OCI-LY1 (cell line): Measurements from ENCODE around the gene PPP1R36.

ENCODE experiments used
- H2AFZ ChIP-seq: fragments of 200-600 bp; sonication (generic), shearing (Covaris generic); 2 replicates; pipeline ENCODE4 v1.6.0; 2014; ENCODE audit warnings: antibody characterized with exemption, mild to moderate bottlenecking, low read length
- H3F3A ChIP-seq: fragments of 200-600 bp; sonication (generic), shearing (Covaris generic); 2 replicates; pipeline ENCODE4 v1.6.0; 2014; ENCODE audit warnings: mild to moderate bottlenecking, antibody characterized with exemption, low read length, moderate library complexity; ENCODE audit not compliant: insufficient read depth
- H3K27ac ChIP-seq: fragments of 200-600 bp; sonication (generic); 2 replicates; pipeline ENCODE4 v1.5.1; 2014; ENCODE audit warnings: low read length, mixed run types, mild to moderate bottlenecking, low read depth; ENCODE audit not compliant: poor library complexity, severe bottlenecking
- H3K27me3 ChIP-seq: fragments of 200-600 bp; sonication (generic); 2 replicates; pipeline ENCODE4 v1.6.0; 2014; ENCODE audit warnings: antibody characterized with exemption, mild to moderate bottlenecking, low read length, moderate library complexity; ENCODE audit not compliant: insufficient read depth
- H3K36me3 ChIP-seq: fragments of 200-600 bp; sonication (generic); 2 replicates; pipeline ENCODE4 v1.6.1; 2014; ENCODE audit warnings: mild to moderate bottlenecking, antibody characterized with exemption, low read length, moderate library complexity, mixed read lengths; ENCODE audit not compliant: insufficient read depth
- H3K4me1 ChIP-seq: fragments of 200-600 bp; sonication (generic); 2 replicates; pipeline ENCODE4 v1.5.1; 2014; ENCODE audit warnings: mild to moderate bottlenecking, low read length, moderate library complexity; ENCODE audit not compliant: insufficient read depth, severe bottlenecking
- H3K4me2 ChIP-seq: fragments of 200-600 bp; sonication (generic), shearing (Covaris generic); 2 replicates; pipeline ENCODE4 v1.6.1; 2014; ENCODE audit warnings: low read length
- H3K4me3 ChIP-seq: fragments of 200-600 bp; sonication (generic); 2 replicates; pipeline ENCODE4 v1.5.1; 2014; ENCODE audit warnings: low read length, low read depth, mild to moderate bottlenecking, mixed read lengths; ENCODE audit not compliant: poor library complexity, severe bottlenecking
- H3K79me2 ChIP-seq: fragments of 200-600 bp; shearing (Covaris generic); 2 replicates; pipeline ENCODE4 v1.6.1; 2016; ENCODE audit warnings: mixed run types, low read length, mixed read lengths; ENCODE audit not compliant: insufficient read depth
- H3K9ac ChIP-seq: fragments of 200-600 bp; sonication (generic), shearing (Covaris generic); 2 replicates; pipeline ENCODE4 v1.6.1; 2014; ENCODE audit warnings: mild to moderate bottlenecking, low read length, mixed read lengths
- H3K9me2 ChIP-seq: fragments of 200-600 bp; sonication (generic), shearing (Covaris generic); 2 replicates; pipeline ENCODE4 v1.6.1; 2014; ENCODE audit warnings: low read depth, mild to moderate bottlenecking, low read length, mixed read lengths
- H3K9me3 ChIP-seq: fragments of 200-600 bp; shearing (Covaris generic); 2 replicates; pipeline ENCODE4 v1.6.1; 2014; ENCODE audit warnings: low read length, mixed read lengths
- H4K20me1 ChIP-seq: fragments of 200-600 bp; sonication (generic), shearing (Covaris generic); 2 replicates; pipeline ENCODE4 v1.6.0; 2016; ENCODE audit warnings: mild to moderate bottlenecking, low read length; ENCODE audit not compliant: insufficient read depth
- CTCF ChIP-seq: fragments of 200-600 bp; sonication (generic), shearing (Covaris generic); IDR thresholded peaks from 2 replicates; pipeline ENCODE4 v1.5.1; 2017; ENCODE audit warnings: mild to moderate bottlenecking, antibody characterized with exemption, low read length, moderate library complexity, mixed read lengths
- EZH2 ChIP-seq: fragments of 200-600 bp; sonication (generic), shearing (Covaris generic); IDR thresholded peaks from 2 replicates; pipeline ENCODE4 v1.8.0; 2017; ENCODE audit warnings: borderline replicate concordance, mixed run types, mild to moderate bottlenecking, antibody characterized with exemption, low read length, moderate library complexity, mixed read lengths

PPP1R36 gene

DNA sequence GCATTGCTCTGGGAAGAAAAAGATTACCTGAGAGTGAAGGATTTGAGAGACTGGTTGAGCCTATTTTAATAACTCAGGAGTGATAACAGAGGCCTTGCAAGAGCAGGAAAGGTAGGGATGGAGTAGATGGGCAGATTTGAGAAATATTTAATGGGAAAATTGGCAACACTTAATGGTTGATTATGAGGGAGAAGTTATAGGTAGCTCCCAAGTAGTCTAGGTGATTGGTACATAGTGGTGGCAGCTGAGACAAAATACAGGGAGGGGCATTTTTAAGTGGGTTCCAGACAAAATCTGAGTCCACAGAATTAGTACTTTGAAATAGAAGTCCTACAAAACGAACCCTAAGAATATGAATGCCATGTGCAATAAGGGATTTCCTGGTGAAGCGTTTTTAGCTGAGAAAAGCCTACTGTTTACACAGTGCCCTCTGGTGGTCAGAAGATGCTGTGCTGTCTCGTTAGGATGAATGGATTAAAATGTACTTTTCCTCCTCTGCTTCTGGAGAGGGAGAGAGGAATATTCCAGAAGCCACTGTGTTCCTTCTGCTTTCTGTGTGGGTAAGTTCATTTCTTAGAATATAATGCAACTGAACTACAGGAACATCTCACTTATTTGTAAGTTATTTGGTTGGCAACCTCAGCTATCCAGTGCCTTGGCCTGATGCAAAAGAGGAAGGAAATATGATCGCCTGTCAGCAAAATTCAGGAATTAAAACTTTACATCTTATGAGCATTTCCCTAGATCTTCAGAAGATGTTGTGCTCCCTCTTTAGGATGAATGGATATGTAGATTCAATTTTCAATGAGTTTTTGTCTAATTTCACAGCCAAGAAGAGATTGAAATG lies 38.7 kb upstream of the PPP1R36 start:
- Histone ChIP-seq H3F3A (peaks cover 9% of the 10 kb centered on the region; the same call in 1 of the 2 replicates), H3K4me2 (peak overlapping the region; percentile 22; the same call in 1 of the 2 replicates), H3K4me1 (peaks cover 55% of the 10 kb centered on the region)

GRCh38 chr14:64513271-64513670 lies 36.5 kb upstream of the PPP1R36 start:
- H3K4me3 ChIP-seq = no peak overlapping the region
- no peaks in the 10 kb centered on the region for H3K9me2 ChIP-seq
- H3K27me3 ChIP-seq = no peaks in the 10 kb centered on the region
- H2AFZ ChIP-seq = no peak overlapping the region
- H4K20me1 ChIP-seq = no peaks in the 10 kb centered on the region
- peaks cover 9% of the 10 kb centered on the region; the same call in 1 of the 2 replicates for H3F3A ChIP-seq
- peaks cover 15% of the 10 kb centered on the region; the same call in 1 of the 2 replicates for H3K36me3 ChIP-seq
- peaks cover 33% of the 10 kb centered on the region for H3K4me1 ChIP-seq
- H3K4me2 ChIP-seq = no peak overlapping the region
- H3K27ac ChIP-seq = no peak overlapping the region
- TF ChIP-seq EZH2 = no peak
- no peak for TF ChIP-seq CTCF
- H3K9me3 ChIP-seq = no peaks in the 10 kb centered on the region
- H3K79me2 ChIP-seq = peaks cover 96% of the 10 kb centered on the region
- no peak overlapping the region for H3K9ac ChIP-seq

More for the DNA sequence above, 38.7 kb upstream of the PPP1R36 start:
- Histone ChIP-seq H3K9ac (peak overlapping the region; percentile 6; the same call in 1 of the 2 replicates), H4K20me1 (no peaks in the 10 kb centered on the region), H3K9me3 (no peaks in the 10 kb centered on the region), H3K27ac (peak overlapping the region; percentile 96), H2AFZ (no peak overlapping the region), H3K27me3 (no peaks in the 10 kb centered on the region), H3K79me2 (peaks cover 97% of the 10 kb centered on the region), H3K36me3 (peaks cover 15% of the 10 kb centered on the region; the same call in 1 of the 2 replicates), H3K9me2 (no peaks in the 10 kb centered on the region), H3K4me3 (no peak overlapping the region)
- TF ChIP-seq EZH2 (no peak), CTCF (peak; percentile 93)

DNA sequence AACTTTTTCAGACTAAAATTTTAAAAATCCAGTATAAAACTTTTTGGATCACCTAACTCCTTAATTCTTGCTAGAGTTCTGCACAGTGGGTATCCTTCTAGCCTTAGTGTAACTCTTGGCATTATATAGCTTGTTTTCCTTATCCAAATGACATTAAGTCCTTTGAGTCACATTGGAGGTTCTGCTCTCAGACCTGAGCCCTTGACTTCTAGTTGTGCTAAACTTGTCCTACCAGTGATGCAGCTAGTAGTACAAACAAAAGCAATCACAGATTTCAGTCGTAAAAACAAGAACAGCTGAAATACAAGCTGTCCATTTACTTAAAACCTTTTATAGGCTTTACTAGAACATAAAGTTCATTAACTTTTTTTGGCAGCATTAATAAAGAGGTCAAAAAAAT lies 34.7 kb upstream of the PPP1R36 start:
- Histone ChIP-seq H3K9me2 (no peaks in the 10 kb centered on the region), H4K20me1 (no peaks in the 10 kb centered on the region), H3K27me3 (no peaks in the 10 kb centered on the region), H3F3A (peaks cover 7% of the 10 kb centered on the region; the same call in 1 of the 2 replicates), H3K36me3 (peaks cover 15% of the 10 kb centered on the region; the same call in 1 of the 2 replicates), H3K4me3 (no peak overlapping the region), H3K9ac (no peak overlapping the region), H3K4me1 (peaks cover 15% of the 10 kb centered on the region), H3K9me3 (no peaks in the 10 kb centered on the region), H3K27ac (no peak overlapping the region), H2AFZ (no peak overlapping the region), H3K79me2 (peaks cover 95% of the 10 kb centered on the region), H3K4me2 (no peak overlapping the region)
- TF ChIP-seq CTCF = no peak
- TF ChIP-seq EZH2 = no peak
